PC-3 (cell line): ENCODE data around the gene TMEM38A.

Experiments
- CTCF ChIP-seq: fragments of 300-600 bp; sonication (generic); conservative IDR thresholded peaks from 2 replicates; pipeline ENCODE4 v1.5.1; 2017; ENCODE audit warnings: antibody characterized with exemption, low read depth, mild to moderate bottlenecking, low read length
- EZH2 ChIP-seq: fragments of 300-600 bp; sonication (generic); IDR thresholded peaks from one replicate; pipeline ENCODE4 v1.6.1; 2017; ENCODE audit warnings: antibody characterized with exemption, mild to moderate bottlenecking, low read length; ENCODE audit not compliant: unreplicated experiment

GRCh38 chr19:16654140-16654539 lies 6.8 kb upstream of the TMEM38A start:
- no peak for TF ChIP-seq CTCF
- TF ChIP-seq EZH2: no peak
